ENCODE measurements around the gene TEX9. TPM values are rescaled to one million over a fixed set of nuclear protein-coding genes. Genes with fewer than 3 reads are reported as not detected.

Gene TEX9
- total RNA-seq, 4 donors from 2014 or later = 1.8 to 19.2 (median 5.6) TPM

DNA sequence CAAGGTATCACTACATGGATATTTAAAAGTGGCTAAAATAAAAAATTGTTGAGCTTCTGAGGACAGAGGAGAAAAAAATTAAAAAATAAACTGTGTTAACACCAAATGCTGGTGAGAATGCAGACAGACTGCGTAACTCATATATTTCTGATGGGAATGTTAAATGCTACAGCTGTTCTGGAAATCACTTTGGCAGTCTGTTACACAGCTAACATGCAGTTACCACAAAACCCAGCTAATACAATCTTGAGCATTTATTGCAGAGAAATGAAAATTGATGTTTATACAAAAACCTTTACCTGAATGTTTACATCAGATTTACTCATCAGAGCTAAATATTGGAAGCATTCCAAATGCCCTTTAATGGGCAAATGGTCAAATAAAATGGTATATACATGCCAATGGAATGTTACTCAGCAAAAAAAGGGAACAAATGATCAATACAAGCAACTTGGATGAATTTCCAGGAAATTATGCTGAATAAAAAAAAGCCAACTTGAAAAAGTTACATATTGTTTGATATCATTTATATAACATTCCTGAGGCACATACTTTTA is 75.1 kb downstream of the TEX9 start:
- Histone ChIP-seq H3K4me1 (no peaks in the 10 kb centered on the region), H3K27me3 (no peaks in the 10 kb centered on the region), H3K4me3 (no peak overlapping the region), H3K9me3 (no peaks in the 10 kb centered on the region), H3K27ac (no peak overlapping the region), H3K36me3 (peaks cover 0 to 3% (median 0%) of the 10 kb centered on the region in 4 donors)
- intact Hi-C loops (cut with DNase I; ENCODE audit: low total_unique reads) = no loop called here
- WGBS, 2 donors (ENCODE audit: low coverage in 1 of 2) = 89 to 97% methylated on average over 1 of the region's 1 CpG
- no peak for TF ChIP-seq EP300 (IDR thresholded peaks at IDR 0.05; ENCODE audit: low read depth)
- DNase-seq = no peak
- in situ Hi-C loops (cut with MboI; ENCODE audit: low pct_ligation_motif_present in 1 of 4, low pct_unique_long_range_greater_than_20kb in 1 of 4, low sequenced_read_pairs in 3 of 4) = no loop called here

DNA sequence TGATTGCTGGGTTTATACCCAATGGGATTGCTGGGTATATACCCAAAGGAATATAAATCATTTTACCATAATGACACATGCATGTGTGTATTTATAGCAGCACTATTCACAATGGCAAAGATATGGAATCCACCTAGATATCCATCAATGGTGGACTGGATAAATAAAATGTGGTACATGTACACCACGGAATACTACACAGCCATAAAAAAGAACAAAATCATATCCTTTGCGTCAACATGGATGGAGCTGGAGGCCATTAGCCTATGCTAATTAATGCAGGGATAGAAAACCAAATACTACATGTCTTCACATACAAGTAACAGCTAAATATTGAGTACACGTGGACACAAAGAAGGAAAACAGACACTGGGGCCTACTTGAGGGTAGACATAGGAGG is 77.1 kb downstream of the TEX9 start:
- WGBS, 2 donors (ENCODE audit: low coverage in 1 of 2) = 97 to 100% methylated on average over 2 to 3 of the region's 3 CpGs

DNA sequence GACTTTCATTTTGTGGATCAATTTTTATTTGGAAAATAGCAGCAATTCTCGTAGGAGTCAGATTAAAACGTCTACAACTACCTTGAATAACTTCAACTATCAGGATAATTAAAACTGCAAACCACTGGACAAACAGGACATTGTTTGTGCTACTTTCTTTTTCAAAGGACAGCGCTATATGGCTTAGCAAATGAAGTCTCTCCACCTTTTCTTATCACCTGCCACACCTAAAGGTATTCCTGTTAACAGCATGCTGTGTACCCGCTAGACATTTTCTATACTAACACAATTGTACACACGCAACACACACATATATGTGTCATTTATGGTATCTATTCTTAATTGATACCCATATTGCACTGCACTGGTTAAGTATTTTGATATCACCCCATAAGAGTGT is 80.5 kb downstream of the TEX9 start:
- no peaks in the 10 kb centered on the region for H3K27me3 ChIP-seq
- intact Hi-C loops (cut with DNase I; ENCODE audit: low total_unique reads) (no loop called here), in situ Hi-C loops (cut with MboI; ENCODE audit: low pct_ligation_motif_present in 1 of 4, low pct_unique_long_range_greater_than_20kb in 1 of 4, low sequenced_read_pairs in 3 of 4) (no loop called here)
- no peak for DNase-seq
- no peak overlapping the region for H3K4me3 ChIP-seq
- H3K4me1 ChIP-seq = no peaks in the 10 kb centered on the region
- no peak overlapping the region for H3K27ac ChIP-seq
- no peaks in the 10 kb centered on the region for H3K9me3 ChIP-seq
- TF ChIP-seq POLR2AphosphoS5 (IDR thresholded peaks at IDR 0.05) (no peak), POLR2A (IDR thresholded peaks at IDR 0.05) (no peak), EP300 (IDR thresholded peaks at IDR 0.05; ENCODE audit: low read depth) (no peak)
- TF ChIP-seq, protein P1, sequence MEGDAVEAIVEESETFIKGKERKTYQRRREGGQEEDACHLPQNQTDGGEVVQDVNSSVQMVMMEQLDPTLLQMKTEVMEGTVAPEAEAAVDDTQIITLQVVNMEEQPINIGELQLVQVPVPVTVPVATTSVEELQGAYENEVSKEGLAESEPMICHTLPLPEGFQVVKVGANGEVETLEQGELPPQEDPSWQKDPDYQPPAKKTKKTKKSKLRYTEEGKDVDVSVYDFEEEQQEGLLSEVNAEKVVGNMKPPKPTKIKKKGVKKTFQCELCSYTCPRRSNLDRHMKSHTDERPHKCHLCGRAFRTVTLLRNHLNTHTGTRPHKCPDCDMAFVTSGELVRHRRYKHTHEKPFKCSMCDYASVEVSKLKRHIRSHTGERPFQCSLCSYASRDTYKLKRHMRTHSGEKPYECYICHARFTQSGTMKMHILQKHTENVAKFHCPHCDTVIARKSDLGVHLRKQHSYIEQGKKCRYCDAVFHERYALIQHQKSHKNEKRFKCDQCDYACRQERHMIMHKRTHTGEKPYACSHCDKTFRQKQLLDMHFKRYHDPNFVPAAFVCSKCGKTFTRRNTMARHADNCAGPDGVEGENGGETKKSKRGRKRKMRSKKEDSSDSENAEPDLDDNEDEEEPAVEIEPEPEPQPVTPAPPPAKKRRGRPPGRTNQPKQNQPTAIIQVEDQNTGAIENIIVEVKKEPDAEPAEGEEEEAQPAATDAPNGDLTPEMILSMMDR (IDR thresholded peaks at IDR 0.05) = no peak
- H3K36me3 ChIP-seq = no peaks in the 10 kb centered on the region
- WGBS, 2 donors (ENCODE audit: low coverage in 1 of 2) = 52 to 63% methylated on average over 5 of the region's 5 CpGs

More for the DNA sequence above, 77.1 kb downstream of the TEX9 start:
- DNase-seq = no peak
- Histone ChIP-seq H3K36me3 (no peaks in the 10 kb centered on the region), H3K27ac (no peak overlapping the region), H3K4me1 (no peaks in the 10 kb centered on the region), H3K9me3 (no peaks in the 10 kb centered on the region), H3K27me3 (no peaks in the 10 kb centered on the region), H3K4me3 (no peak overlapping the region)
- in situ Hi-C loops (cut with MboI; ENCODE audit: low pct_ligation_motif_present in 1 of 4, low pct_unique_long_range_greater_than_20kb in 1 of 4, low sequenced_read_pairs in 3 of 4) = no loop called here
- TF ChIP-seq, protein P1 (IDR thresholded peaks at IDR 0.05) = no peak
- TF ChIP-seq POLR2A (IDR thresholded peaks at IDR 0.05) = no peak
- no peak for TF ChIP-seq POLR2AphosphoS5 (IDR thresholded peaks at IDR 0.05)
- no peak for TF ChIP-seq EP300 (IDR thresholded peaks at IDR 0.05; ENCODE audit: low read depth)
- intact Hi-C loops (cut with DNase I; ENCODE audit: low total_unique reads) = no loop called here

DNA sequence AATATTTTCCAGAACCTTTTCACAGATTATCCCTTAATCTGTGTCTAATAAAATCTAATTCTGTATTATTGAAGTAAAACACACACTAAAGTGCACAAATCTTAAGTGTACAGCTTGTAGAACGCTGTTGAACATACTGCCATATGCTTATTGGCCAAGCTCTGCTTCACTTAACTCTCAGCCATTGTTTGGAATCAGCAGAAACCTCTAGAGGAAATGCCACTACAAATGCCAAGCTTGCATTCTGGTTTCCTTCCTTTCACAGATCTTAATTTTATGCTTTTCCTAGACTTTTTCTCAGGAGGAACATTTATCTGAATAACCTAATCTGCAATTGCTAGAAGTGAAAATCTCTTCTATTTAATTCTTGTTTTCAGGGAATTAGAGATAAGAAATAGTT is 89.6 kb downstream of the TEX9 start:
- no peaks in the 10 kb centered on the region for H3K4me1 ChIP-seq
- no peaks in the 10 kb centered on the region for H3K36me3 ChIP-seq
- no peaks in the 10 kb centered on the region for H3K27me3 ChIP-seq
- WGBS, 2 donors (ENCODE audit: low coverage in 1 of 2) = 67 to 81% methylated on average over 1 of the region's 1 CpG
- intact Hi-C loops (cut with DNase I; ENCODE audit: low total_unique reads) = no loop called here
- H3K9me3 ChIP-seq = no peaks in the 10 kb centered on the region
- DNase-seq = no peak
- H3K4me3 ChIP-seq = no peak overlapping the region
- H3K27ac ChIP-seq = no peak overlapping the region
- in situ Hi-C loops (cut with MboI; ENCODE audit: low pct_ligation_motif_present in 1 of 4, low pct_unique_long_range_greater_than_20kb in 1 of 4, low sequenced_read_pairs in 3 of 4) = no loop called here
- TF ChIP-seq, protein P1 (IDR thresholded peaks at IDR 0.05) = no peak
- TF ChIP-seq POLR2AphosphoS5 (IDR thresholded peaks at IDR 0.05) (no peak), EP300 (IDR thresholded peaks at IDR 0.05; ENCODE audit: low read depth) (no peak), POLR2A (IDR thresholded peaks at IDR 0.05) (no peak)

DNA sequence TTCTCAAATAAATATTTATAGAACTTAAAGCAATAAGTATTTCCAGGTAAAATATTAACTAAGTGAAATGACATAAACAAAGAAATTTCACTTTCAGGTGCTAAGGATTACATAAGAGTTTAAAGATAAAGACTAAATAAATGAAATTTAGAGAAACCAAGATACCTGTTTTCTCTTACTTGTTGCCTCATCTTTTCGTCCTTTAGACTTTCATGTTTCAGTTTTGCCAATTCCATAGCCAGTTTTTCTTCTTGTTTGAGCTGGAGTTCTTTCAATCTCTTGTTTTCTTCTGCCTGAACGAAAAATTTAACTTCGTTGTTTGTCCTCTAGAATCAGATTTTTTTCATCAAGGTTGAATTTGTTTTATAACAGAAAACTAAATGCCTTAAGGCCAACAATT is 91.0 kb downstream of the TEX9 start:
- 86 to 89% methylated on average over 3 of the region's 3 CpGs for WGBS, 2 donors (ENCODE audit: low coverage in 1 of 2)
- in situ Hi-C loops (cut with MboI; ENCODE audit: low pct_ligation_motif_present in 1 of 4, low pct_unique_long_range_greater_than_20kb in 1 of 4, low sequenced_read_pairs in 3 of 4) = no loop called here

More for the DNA sequence above, 91.0 kb downstream of the TEX9 start:
- H3K4me3 ChIP-seq = no peak overlapping the region
- H3K27me3 ChIP-seq = no peaks in the 10 kb centered on the region
- H3K36me3 ChIP-seq = no peaks in the 10 kb centered on the region
- DNase-seq = no peak
- no peaks in the 10 kb centered on the region for H3K9me3 ChIP-seq
- H3K4me1 ChIP-seq = no peaks in the 10 kb centered on the region
- H3K27ac ChIP-seq = no peak overlapping the region
- intact Hi-C loops (cut with DNase I; ENCODE audit: low total_unique reads) = no loop called here
- no peak for TF ChIP-seq POLR2A (IDR thresholded peaks at IDR 0.05)
- no peak for TF ChIP-seq POLR2AphosphoS5 (IDR thresholded peaks at IDR 0.05)

All from transverse colon (tissue), 4 donors.